ENCODE measurements around the gene KRT80.

- TF ChIP-seq CTCF (optimal IDR thresholded peaks at IDR 0.05 in 1 of 3, IDR thresholded peaks at IDR 0.05 in 1 of 3, conservative IDR thresholded peaks at IDR 0.05 in 1 of 3; ENCODE audit: extremely low read depth in 1 of 3, insufficient read depth in 2 of 3, low read length in 3 of 3), result no peak
- no peak for TF ChIP-seq EZH2 (IDR thresholded peaks at IDR 0.05; ENCODE audit: low read length)
Measured at GRCh38 chr12:52210186-52210924, 18.5 kb upstream of the KRT80 start.
